PC-9 (cell line): ENCODE data around the gene AKAP13.

Source experiments
- EZH2 ChIP-seq: fragments of 200-600 bp; sonication (generic); IDR thresholded peaks from 2 replicates; pipeline ENCODE4 v1.8.0; 2017; ENCODE audit warnings: antibody characterized with exemption, low read depth
- TF ChIP-seq, protein P1 (sequence below): fragments of 200-600 bp; sonication (generic); conservative IDR thresholded peaks from 2 replicates; pipeline ENCODE4 v1.6.1; 2017; ENCODE audit warnings: mixed run types, antibody characterized with exemption, mild to moderate bottlenecking, moderate library complexity

DNA sequence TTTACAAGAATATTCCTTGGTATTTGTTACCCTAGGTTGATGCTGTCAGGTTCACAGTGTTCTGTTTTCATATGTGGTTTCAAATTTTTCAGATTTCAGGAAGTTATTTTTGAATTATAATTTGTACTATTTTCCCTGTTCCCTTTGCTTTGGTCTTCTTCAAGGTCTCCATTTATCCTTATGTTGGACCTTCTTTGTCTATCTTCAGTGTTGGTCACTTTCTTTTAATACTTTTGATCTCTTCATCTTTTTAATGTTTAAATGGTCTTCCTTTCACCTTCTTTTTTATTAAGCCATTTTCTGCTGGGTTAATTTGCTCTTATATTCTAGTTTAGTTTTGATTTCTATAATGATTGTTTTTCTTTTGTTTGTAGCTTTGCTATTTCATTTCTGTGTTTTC is 353.0 kb downstream of the AKAP13 start:
- TF ChIP-seq, protein P1, sequence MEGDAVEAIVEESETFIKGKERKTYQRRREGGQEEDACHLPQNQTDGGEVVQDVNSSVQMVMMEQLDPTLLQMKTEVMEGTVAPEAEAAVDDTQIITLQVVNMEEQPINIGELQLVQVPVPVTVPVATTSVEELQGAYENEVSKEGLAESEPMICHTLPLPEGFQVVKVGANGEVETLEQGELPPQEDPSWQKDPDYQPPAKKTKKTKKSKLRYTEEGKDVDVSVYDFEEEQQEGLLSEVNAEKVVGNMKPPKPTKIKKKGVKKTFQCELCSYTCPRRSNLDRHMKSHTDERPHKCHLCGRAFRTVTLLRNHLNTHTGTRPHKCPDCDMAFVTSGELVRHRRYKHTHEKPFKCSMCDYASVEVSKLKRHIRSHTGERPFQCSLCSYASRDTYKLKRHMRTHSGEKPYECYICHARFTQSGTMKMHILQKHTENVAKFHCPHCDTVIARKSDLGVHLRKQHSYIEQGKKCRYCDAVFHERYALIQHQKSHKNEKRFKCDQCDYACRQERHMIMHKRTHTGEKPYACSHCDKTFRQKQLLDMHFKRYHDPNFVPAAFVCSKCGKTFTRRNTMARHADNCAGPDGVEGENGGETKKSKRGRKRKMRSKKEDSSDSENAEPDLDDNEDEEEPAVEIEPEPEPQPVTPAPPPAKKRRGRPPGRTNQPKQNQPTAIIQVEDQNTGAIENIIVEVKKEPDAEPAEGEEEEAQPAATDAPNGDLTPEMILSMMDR = no peak
- TF ChIP-seq EZH2 = no peak
